Activated CD4-positive, alpha-beta T cell treated with anti-CD3 and anti-CD28 coated beads for 36 hours (primary cell): Measurements from ENCODE around the gene POLR2I. TPM values are rescaled to one million over a fixed set of nuclear protein-coding genes. Genes with fewer than 3 reads are reported as not detected.

Experiments used
- ATAC-seq: fragments of 200-7000 bp; cut with Tn5 transposase; one replicate; pipeline ENCODE4 v1.10.0; 2021; ENCODE audit warnings: mild to moderate bottlenecking, moderate library complexity
- CTCF ChIA-PET: fragments of 350-600 bp; sonication (Branson Sonifier 250); formaldehyde crosslinking; loops from one replicate; lab custom pipeline; 2021; ENCODE audit warnings: antibody characterized with exemption; lab: Charles Lee
- POLR2A ChIA-PET: fragments of 350-600 bp; sonication (Branson Sonifier 250); formaldehyde crosslinking; loops from one replicate; lab custom pipeline; 2021; ENCODE audit warnings: antibody characterized with exemption, inconsistent platforms; lab: Charles Lee
- DNase-seq: peaks from one replicate; pipeline ENCODE4 v3.0.0-alpha.2; 2020
- H3K27ac Mint-ChIP-seq: one replicate; pipeline ENCODE4 v1.8.0; 2021; ENCODE audit warnings: mixed read lengths
- H3K27me3 Mint-ChIP-seq: one replicate; pipeline ENCODE4 v1.8.0; 2021; ENCODE audit warnings: mixed read lengths
- H3K36me3 Mint-ChIP-seq: one replicate; pipeline ENCODE4 v1.8.0; 2021; ENCODE audit warnings: low read depth, mixed read lengths
- H3K4me1 Mint-ChIP-seq: one replicate; pipeline ENCODE4 v1.8.0; 2021; ENCODE audit warnings: mixed read lengths
- H3K4me3 Mint-ChIP-seq: one replicate; pipeline ENCODE4 v1.8.0; 2021; ENCODE audit warnings: mild to moderate bottlenecking, moderate library complexity, mixed read lengths
- H3K9me3 Mint-ChIP-seq: one replicate; pipeline ENCODE4 v1.8.0; 2021; ENCODE audit warnings: low read depth, mixed read lengths
- intact Hi-C, 2 experiments: fragments of 100-400 bp; cut with DNase I in 1 of 2; cut with micrococcal nuclease in 1 of 2; formaldehyde crosslinking; loops; one replicate each; pipeline versions ENCODE4 v1.14.2 to v1.15.1; 2022 to 2024; cut with DNase I, micrococcal nuclease
- total RNA-seq, 2 experiments: library from RNA; stranded (reverse); gene quantifications; one replicate each; pipeline ENCODE4 v1.2.3, GENCODE V29; 2021

The POLR2I gene
- total RNA-seq: 10 to 100 TPM; 89.6 to 97.3 TPM

DNA sequence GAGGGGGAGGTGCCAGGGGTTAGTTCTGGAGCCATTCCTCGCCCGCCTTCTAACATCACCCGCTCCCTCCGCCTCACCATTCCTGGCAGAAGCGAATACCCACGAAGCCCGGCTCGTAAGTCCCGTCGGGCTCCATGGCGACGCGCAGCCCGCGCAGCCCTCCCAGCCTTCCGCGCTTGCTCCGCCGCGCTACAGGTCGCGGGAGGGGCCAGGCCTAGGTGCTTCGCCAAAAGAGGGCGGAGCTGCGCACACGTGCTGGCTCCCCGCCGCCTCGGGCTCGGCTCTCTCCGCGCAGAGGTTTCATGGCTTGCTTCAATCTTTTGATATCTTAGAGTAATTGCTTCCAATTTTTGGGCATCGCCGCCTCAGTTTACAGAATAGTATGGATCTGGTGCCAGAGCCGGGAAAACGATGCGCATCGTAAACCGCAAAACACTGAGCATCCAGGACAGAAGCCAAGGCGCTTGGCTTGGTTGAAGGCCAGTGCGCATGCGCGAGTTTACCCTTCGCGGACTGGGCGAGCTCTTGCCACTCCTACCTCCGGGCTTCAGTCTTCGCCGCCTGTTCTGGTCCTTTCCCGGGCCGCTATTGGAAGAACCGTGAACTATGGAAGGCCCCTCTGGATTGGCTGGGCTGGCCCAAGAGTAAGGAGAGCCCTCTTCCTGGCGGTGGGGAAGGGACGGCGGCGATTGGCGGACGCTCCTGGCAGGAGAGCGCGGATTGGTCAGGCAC is at the start of gene POLR2I:
Gene POLR2I, minus strand, starts transcription at position 155 of the 732 bp plus-strand sequence. Its CDS starts 19 bp downstream, at position 136.
- Mint-ChIP-seq H3K4me1 (peaks cover 29% of the 10 kb centered on the region), H3K27ac (peak within 1 kb of the TSS; percentile 93), H3K9me3 (no peaks in the 10 kb centered on the region), H3K36me3 (peaks cover 36% of the 10 kb centered on the region), H3K4me3 (peak within 1 kb of the TSS; percentile 98), H3K27me3 (no peaks in the 10 kb centered on the region)
- intact Hi-C loops: loop anchor here (1.0 to 10.0 kb wide), 22 partner anchors 12 to 1102 kb away; partner anchors contain the start of genes ALKBH6 (in 2 of the 2), THAP8 (in 2 of the 2), WDR62 (in 2 of the 2) and ARHGAP33 (in 1 of the 2)
- DNase-seq (peak; percentile 99), ATAC-seq (peak; percentile 95)
- CTCF ChIA-PET: interaction anchor here (0.8 to 1.1 kb wide), 4 partner anchors 13 to 61 kb away, joined by 3 to 8 read pairs (median 3); partner anchors contain the start of gene THAP8
- POLR2A ChIA-PET: interaction anchor here (0.6 to 1.3 kb wide), 10 partner anchors 9 to 132 kb away, joined by 3 to 12 read pairs (median 4); partner anchors contain the start of genes ALKBH6, CAPNS1, THAP8 and ZNF146

DNA sequence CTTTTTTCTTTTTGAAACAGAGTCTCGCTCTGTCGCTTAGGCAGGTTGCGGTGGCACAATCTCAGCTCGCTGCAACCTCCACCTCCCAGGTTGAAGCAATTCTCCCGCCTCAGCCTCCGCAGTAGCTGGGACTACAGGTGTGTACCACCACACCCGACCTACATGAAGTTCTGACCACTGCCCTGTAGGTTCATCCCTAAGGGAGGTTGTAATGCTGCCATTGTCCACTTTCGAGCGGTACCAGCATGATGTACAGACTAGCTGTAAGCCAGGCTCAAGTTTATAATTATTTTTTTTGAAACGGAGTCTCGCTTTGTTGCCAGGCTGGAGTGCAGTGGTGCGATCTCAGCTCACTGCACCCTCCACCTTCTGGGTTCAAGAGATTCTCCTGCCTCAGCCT is 49.1 kb upstream of the POLR2I start:
- POLR2A ChIA-PET: interaction anchor here (0.6 kb wide), 1 partner anchor 205 kb away, joined by 6 read pairs; no protein-coding TSS in a partner anchor
- no peaks in the 10 kb centered on the region for H3K4me1 Mint-ChIP-seq
- H3K27ac Mint-ChIP-seq: no peak overlapping the region
- DNase-seq: no peak
- CTCF ChIA-PET: interaction anchor here (0.9 to 1.0 kb wide), 2 partner anchors 10 to 36 kb away, joined by 3 to 4 read pairs; no protein-coding TSS in a partner anchor
- H3K27me3 Mint-ChIP-seq: no peaks in the 10 kb centered on the region
- intact Hi-C loops: no loop called here
- ATAC-seq: no peak
- H3K36me3 Mint-ChIP-seq: peaks cover 2% of the 10 kb centered on the region
- H3K9me3 Mint-ChIP-seq: no peaks in the 10 kb centered on the region
- H3K4me3 Mint-ChIP-seq: no peak overlapping the region

DNA sequence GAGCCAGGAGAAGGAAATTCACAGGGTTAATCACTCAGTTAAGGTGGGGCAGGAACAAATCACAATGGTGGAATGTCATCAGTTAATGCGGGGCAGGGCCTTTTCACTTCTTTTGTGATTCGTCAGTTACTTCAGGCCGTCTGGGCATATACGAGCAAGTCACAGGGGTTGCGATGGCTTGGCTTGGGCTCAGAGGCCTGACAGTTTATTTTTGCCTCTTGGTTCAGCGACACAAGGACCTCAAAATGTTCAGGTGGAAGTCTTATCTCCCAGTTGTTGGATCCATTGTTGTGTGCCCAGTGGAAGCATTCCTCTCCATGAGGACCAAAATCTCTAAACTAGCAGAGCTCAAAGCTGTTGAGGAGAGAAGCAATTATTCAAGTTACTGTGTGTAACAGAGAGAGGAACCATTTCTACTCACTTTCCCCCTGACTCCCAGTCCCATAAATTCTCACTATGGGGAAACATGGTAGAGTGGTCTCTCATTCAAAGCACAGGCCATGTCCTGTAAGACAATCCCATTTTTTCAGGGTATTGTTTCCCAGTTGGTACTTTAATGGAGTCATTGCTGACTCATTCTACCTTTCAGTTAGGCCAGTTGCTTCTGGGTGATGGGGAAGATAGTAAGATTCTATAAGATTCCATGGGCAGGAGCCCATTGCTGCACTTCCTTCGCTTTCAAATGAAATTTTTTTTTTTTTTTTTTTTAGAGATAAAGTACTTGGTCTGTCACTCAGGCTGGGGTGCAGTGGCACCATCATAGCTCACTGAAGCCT is 46.3 kb upstream of the POLR2I start:
- Mint-ChIP-seq H3K27ac (no peak overlapping the region), H3K27me3 (no peaks in the 10 kb centered on the region), H3K4me1 (no peaks in the 10 kb centered on the region), H3K9me3 (no peaks in the 10 kb centered on the region), H3K4me3 (no peak overlapping the region), H3K36me3 (peaks cover 2% of the 10 kb centered on the region)
- CTCF ChIA-PET: interaction anchor here (0.7 kb wide), 1 partner anchor 18 kb away, joined by 5 read pairs; no protein-coding TSS in a partner anchor
- POLR2A ChIA-PET: no interaction called here
- no peak for DNase-seq
- intact Hi-C loops: no loop called here
- no peak for ATAC-seq

DNA sequence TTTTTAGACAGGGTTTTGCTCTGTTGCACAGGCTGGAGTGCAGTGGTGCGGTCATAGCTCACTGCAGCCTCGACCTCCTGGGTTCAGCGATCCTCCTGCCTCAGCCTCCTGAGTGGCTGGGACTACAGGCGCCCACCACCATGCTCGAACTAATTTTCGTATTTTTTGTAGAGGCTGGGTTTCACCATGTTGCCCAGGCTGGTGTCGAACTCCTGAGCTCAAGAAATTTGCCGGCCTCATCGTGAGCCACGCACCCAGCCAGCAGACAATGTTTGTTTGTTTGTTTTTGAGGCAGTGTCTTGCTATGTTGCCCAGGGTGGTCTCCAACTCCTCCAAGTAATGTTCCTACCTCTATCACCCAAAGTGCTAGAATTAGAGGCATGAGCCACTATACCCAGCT is 38.5 kb upstream of the POLR2I start:
- Mint-ChIP-seq H3K9me3 (no peaks in the 10 kb centered on the region), H3K4me3 (no peak overlapping the region), H3K27ac (no peak overlapping the region), H3K27me3 (no peaks in the 10 kb centered on the region), H3K4me1 (no peaks in the 10 kb centered on the region), H3K36me3 (peaks cover 13% of the 10 kb centered on the region)
- no peak for DNase-seq
- intact Hi-C loops: no loop called here
- ATAC-seq: no peak
- POLR2A ChIA-PET: no interaction called here
- CTCF ChIA-PET: interaction anchor here (0.7 to 1.1 kb wide), 2 partner anchors 25 to 193 kb away, joined by 3 to 5 read pairs; no protein-coding TSS in a partner anchor

DNA sequence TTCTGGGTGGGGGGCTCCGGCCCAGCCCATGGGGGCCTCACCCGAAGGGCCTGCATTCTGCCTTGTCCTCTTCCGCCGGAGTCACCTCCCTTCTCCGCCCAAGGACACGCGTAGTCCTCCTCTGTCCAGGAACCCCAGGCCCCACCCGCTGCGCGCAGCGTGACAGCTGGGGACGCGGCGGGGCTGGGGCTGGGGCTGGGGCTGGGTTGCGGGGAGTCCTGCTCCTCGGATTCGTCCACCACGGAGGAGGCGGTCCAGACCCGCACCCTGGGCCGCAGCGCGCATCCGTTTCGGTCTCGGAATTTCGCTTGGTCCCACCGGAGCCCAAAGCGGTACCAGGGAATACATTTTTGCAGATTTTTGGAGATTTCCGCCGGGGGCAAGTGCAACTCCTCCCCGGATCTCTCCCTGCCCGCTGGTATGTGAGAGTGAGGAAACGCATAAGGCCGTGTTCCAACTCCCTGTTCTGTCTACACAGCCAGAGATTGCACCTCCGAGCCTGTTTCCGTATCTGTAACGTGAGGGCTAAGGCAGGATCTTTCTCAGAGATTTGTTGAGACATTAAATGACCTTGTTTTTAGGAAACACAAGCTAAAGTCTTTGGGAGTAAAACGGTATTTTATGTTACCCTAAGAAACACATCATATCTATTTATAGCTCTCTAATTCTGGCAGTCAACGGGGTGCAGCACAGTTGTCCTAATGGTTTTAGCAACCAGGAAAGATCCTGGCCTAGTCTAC is 37.8 kb upstream of the POLR2I start, which contains the start of gene COX7A1:
Gene COX7A1, minus strand, starts transcription at position 96 of the 740 bp plus-strand sequence. Its CDS starts 40 bp downstream, at position 56.
- DNase-seq: no peak
- POLR2A ChIA-PET: no interaction called here

DNA sequence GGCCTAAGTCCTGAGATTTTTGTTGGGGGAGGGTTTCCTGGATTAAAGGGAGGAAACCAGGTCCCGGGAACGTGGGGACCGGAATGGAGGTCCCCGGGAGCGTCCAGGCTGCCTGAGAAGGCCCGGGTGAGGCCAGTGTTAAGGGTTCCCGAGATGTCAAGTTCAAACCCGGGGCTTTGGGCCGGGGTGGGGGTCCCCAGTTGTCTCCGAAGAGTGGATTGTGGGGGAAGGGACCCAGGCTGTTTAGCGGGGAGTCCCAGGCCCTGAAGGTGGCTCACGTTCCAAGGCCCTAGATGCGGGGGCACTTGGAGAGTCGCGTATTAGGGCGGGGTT is 37.3 kb upstream of the POLR2I start:
- H3K27me3 Mint-ChIP-seq: no peaks in the 10 kb centered on the region
- no peaks in the 10 kb centered on the region for H3K4me1 Mint-ChIP-seq
- no peak overlapping the region for H3K4me3 Mint-ChIP-seq
- ATAC-seq: no peak
- POLR2A ChIA-PET: no interaction called here
- intact Hi-C loops: no loop called here
- CTCF ChIA-PET: no interaction called here
- H3K9me3 Mint-ChIP-seq: no peaks in the 10 kb centered on the region
- peaks cover 17% of the 10 kb centered on the region for H3K36me3 Mint-ChIP-seq
- DNase-seq: no peak
- no peak overlapping the region for H3K27ac Mint-ChIP-seq

More for the DNA sequence above, 37.8 kb upstream of the POLR2I start, which contains the start of gene COX7A1:
- ATAC-seq: no peak
- no peaks in the 10 kb centered on the region for H3K27me3 Mint-ChIP-seq
- CTCF ChIA-PET: interaction anchor here (0.7 to 1.1 kb wide), 2 partner anchors 25 to 193 kb away, joined by 3 to 5 read pairs; no protein-coding TSS in a partner anchor
- no peaks in the 10 kb centered on the region for H3K4me1 Mint-ChIP-seq
- peaks cover 13% of the 10 kb centered on the region for H3K36me3 Mint-ChIP-seq
- intact Hi-C loops: no loop called here
- no peak within 1 kb of the TSS for H3K4me3 Mint-ChIP-seq
- no peaks in the 10 kb centered on the region for H3K9me3 Mint-ChIP-seq
- no peak within 1 kb of the TSS for H3K27ac Mint-ChIP-seq

DNA sequence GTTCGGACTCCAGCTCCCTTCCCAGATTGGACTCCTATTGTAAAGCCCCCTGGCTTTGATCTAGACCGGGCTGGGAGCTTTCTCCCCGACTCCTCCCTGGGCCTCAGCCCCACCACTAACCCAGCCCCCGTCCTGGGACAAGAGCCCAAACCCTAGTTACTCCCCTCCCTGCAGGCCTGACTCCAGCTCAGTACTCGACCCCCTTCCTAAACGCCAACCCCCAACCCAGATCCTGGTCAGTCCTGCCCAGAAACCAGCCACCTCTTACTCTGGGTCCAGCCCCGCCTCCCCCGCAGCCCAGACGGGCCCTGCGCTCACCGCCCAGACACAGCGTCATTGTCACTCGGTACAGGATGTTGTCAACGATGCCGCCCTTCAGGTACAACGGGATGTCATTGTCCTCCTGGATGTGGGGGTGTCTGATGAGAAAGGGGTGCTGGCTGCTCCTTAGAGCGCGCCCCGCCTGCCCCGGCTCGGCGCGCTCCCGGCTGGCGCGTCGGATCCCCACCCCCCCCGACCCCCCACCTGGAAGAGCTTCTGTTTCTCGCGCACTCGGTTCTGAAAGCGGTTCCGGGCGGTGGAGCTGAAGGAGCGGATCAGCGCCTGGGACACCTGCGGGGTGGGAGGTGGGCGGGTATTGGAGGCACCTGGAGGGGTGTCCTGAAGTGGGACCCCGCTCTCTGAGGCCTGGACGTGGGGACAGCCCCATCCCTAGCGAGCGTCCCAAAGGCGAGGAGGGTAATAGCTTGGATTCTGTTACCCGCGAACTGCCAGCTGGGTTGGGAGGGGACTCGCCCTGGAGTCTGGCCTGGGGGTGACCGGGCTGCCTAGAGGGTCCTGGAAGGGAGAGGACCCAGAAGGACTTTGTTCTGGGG is 36.7 kb upstream of the POLR2I start:
- intact Hi-C loops: no loop called here
- Mint-ChIP-seq H3K27me3 (no peaks in the 10 kb centered on the region), H3K36me3 (peaks cover 22% of the 10 kb centered on the region), H3K4me1 (no peaks in the 10 kb centered on the region), H3K27ac (no peak overlapping the region), H3K9me3 (no peaks in the 10 kb centered on the region), H3K4me3 (no peak overlapping the region)
- DNase-seq (no peak), ATAC-seq (no peak)
- CTCF ChIA-PET: interaction anchor here (0.6 kb wide), 1 partner anchor 23 kb away, joined by 3 read pairs; no protein-coding TSS in a partner anchor
- POLR2A ChIA-PET: interaction anchor here (0.6 kb wide), 2 partner anchors 60 to 531 kb away, joined by 3 to 6 read pairs; no protein-coding TSS in a partner anchor

DNA sequence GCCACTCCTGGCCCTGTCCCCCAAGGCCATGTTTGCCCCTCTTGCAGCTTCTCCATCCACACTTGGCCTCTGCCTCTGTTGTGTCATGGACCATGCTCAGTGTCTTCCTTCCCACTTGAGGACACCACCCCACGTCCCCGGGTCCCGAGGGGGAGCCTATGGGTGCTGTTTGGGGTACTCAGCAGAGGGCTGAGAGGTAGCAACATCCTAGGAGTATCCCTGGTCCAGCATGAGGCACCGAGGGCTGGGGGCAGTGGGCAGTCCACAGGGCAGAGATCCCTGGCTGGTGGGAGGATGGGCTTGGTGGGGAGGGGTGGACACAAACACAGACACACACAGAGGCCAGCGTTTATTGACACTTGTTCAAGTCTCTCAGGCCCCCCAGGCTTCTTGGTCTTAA is 35.9 kb upstream of the POLR2I start:
- H3K4me3 Mint-ChIP-seq: no peak overlapping the region
- no peaks in the 10 kb centered on the region for H3K9me3 Mint-ChIP-seq
- ATAC-seq (no peak), DNase-seq (no peak)
- H3K27ac Mint-ChIP-seq: no peak overlapping the region
- POLR2A ChIA-PET: interaction anchor here (0.6 kb wide), 2 partner anchors 61 to 532 kb away, joined by 3 to 6 read pairs; no protein-coding TSS in a partner anchor
- CTCF ChIA-PET: interaction anchor here (1.1 kb wide), 1 partner anchor 23 kb away, joined by 3 read pairs; no protein-coding TSS in a partner anchor
- peaks cover 30% of the 10 kb centered on the region for H3K36me3 Mint-ChIP-seq
- H3K27me3 Mint-ChIP-seq: no peaks in the 10 kb centered on the region
- no peaks in the 10 kb centered on the region for H3K4me1 Mint-ChIP-seq
- intact Hi-C loops: no loop called here

DNA sequence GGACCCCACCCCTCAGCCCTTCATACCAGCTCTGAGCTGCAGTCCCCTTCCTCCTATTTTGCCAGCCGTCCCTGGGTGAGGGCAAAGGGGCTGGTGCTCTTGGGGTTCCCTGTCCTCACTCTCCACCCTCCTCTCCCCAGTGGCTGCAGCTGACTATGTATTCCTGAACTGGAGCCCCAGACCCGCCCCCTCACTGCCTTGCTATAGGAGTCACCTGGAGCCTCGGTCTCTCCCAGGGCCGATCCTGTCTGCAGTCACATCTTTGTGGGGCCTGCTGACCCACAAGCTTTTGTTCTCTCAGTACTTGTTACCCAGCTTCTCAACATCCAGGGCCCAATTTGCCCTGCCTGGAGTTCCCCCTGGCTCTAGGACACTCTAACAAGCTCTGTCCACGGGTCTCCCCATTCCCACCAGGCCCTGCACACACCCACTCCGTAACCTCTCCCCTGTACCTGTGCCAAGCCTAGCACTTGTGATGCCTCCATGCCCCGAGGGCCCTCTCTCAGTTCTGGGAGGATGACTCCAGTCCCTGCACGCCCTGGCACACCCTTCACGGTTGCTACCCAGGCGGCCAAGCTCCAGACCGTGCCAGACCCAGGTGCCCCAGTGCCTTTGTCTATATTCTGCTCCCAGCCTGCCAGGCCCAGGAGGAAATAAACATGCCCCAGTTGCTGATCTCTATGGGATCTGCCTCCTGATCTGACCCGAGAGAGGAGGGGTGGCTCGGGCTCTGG is 35.2 kb upstream of the POLR2I start:
- peaks cover 33% of the 10 kb centered on the region for H3K36me3 Mint-ChIP-seq
- POLR2A ChIA-PET: no interaction called here

More for the DNA sequence above, 35.2 kb upstream of the POLR2I start:
- no peak for ATAC-seq
- no peaks in the 10 kb centered on the region for H3K27me3 Mint-ChIP-seq
- no peaks in the 10 kb centered on the region for H3K4me1 Mint-ChIP-seq
- intact Hi-C loops: no loop called here
- CTCF ChIA-PET: interaction anchor here (0.5 to 1.1 kb wide), 2 partner anchors 20 to 22 kb away, joined by 3 read pairs; no protein-coding TSS in a partner anchor
- no peak overlapping the region for H3K27ac Mint-ChIP-seq
- no peaks in the 10 kb centered on the region for H3K9me3 Mint-ChIP-seq
- DNase-seq: no peak
- H3K4me3 Mint-ChIP-seq: no peak overlapping the region
